Skin epidermis (tissue), 12 donors: ENCODE data around the gene FXYD2.
A peak's percentile ranks its signal among the peaks of the same experiment; 100 is the strongest.

Source experiments
- H3K27ac ChIP-seq, 21 experiments: fragments of 200-600 bp; sonication (generic) in 11 of 21; one replicate each; pipeline ENCODE4 v1.5.0; 2020; ENCODE audit warnings: mild to moderate bottlenecking in 3 of 21, inconsistent platforms in 2 of 21, moderate library complexity in 2 of 21
- H3K4me3 ChIP-seq, 7 experiments: fragments of 200-600 bp; sonication (generic) in 2 of 7; one replicate each; pipeline ENCODE4 v1.5.0; 2020; ENCODE audit warnings: inconsistent platforms in 2 of 7, mild to moderate bottlenecking in 2 of 7, moderate library complexity in 1 of 7

FXYD2 gene

DNA sequence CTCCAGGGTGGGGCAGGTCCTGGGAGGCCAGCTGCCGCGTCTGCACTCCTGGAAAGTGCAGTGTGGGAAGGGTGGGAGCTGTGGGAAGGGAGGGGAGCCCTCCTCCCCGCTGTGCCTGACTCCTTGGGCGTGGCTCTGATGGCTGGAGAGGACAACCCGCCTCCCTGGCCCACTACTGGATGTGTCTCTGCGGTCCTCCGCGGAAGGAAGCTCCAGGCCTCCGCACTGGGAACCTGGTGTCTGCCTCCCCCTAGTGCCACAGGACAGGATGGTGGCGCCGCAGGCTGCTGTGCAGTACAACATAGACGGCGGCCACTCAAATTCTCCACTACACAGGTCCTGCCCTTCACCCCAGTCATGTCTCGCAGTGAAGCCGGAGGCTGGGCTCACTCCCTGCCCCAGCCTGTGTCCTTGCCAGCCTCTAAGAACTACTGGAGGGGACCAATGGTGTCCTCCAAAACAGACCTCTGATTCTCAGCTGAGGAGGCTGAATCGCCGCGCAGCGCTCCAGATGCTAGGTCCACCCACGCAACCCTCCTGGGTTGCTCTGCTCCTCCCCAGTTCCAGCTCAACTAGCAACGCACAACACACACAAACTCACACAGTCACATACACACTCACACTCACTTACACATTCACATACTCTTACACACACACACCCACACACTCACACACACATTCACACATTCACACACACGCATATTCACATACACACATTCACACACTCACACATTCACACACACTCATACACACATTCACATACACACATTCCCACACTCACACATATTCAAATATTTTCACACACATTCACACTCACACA, 15.1 kb downstream of the FXYD2 start:
- peak overlapping the region in 2 of 21 experiments; percentile 13 to 32 for H3K27ac ChIP-seq
- no peak overlapping the region for H3K4me3 ChIP-seq

DNA sequence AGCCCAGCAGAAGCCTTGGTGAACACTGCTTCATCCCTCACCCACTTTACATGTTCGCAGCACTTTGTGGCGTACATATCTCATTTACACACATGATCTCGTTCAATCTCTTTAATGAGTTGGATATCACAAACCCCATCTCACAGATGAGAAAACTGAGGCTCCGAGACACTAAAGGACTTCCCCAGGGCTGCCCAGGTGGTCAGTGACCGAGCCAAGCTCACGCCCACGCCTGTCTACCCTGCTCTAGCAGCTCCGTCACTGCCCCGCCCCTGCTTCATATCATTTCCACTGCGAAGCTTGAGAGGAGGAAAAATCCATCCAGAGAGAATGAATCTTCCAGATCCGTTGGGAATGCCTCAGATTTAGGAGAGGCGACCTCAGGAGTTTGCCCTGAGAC, 15.8 kb downstream of the FXYD2 start:
- H3K27ac ChIP-seq = peak overlapping the region in 1 of 21 experiments; percentile 13
- no peak overlapping the region for H3K4me3 ChIP-seq

DNA sequence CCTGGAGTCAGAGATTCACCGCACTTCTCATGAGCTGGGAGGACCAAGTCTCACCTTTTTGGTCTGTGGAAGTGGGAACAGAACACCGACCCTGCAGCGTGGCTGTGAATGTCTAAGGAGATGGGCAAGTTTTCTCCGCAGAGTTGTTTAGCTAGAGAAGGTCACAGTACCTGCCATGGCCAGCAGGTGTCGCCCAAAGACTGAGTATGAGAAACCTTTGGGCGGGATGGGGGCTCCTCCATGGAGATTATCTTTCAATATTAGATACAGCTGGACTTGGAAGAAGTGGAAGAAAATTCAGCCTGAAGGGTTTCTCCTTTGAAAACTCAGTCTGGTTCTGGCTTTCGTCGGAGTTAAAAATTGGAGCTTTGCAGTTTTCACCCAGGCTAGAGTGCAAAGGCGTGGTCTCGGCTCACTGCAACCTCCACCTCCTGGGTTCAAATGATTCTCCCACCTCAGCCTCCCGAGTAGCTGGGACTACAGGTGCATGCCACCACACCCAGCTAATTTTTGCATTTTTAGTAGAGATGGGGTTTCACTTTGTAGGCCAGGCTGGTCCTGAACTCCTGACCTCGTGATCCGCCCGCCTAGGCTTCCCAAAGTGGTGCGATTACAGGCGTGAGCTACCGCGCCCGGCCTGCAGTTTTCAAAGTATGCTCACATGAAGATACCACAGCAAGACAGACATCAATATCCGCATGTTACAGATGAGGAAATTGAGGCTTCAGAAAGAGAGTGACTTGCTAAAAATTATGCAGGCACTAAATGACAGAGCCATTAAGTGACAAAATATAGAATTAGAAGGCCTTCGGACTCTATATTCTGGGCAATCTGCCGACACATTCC, 16.8 kb downstream of the FXYD2 start:
- Histone ChIP-seq H3K4me3 (no peak overlapping the region), H3K27ac (no peak overlapping the region)

DNA sequence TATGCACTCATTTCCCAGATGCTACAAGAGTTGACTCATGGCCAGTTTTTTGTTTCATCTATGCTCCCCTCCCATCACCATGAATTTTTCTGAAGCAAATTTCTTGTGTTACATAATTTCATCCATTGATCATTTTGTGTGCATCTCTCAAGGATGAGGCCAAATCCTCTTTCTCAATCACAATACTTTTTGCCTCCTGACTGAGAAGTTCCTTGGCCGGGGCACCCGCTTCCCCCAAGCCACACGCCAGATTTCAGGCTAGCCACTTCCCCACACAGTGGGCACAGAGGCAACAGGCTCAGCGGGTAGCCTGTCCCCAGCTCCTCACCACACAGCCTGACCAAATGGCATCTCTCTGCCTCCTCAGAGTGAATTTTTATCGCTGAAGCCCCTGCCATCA, 17.7 kb downstream of the FXYD2 start:
- H3K4me3 ChIP-seq = no peak overlapping the region

DNA sequence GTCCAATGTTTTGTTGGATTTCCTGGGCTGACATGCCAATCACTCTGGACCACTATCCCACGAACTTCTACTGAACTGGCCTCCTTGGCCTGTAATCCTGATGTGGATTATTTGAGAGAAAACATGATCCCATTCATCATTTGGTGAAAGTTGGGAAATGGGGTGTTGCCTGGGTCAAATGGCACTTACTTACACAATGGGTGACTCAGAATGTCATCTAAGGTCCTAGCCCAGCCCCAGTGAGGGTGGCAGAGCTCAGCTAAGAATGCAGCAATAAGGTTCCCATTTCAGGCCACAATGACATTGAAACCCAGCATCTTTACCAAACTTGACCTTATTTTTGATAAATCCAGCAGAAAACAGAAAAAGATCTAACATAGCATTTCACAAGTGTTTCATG, 19.5 kb downstream of the FXYD2 start:
- Histone ChIP-seq H3K4me3 (no peak overlapping the region), H3K27ac (no peak overlapping the region)

More for the DNA sequence above, 17.7 kb downstream of the FXYD2 start:
- H3K27ac ChIP-seq = no peak overlapping the region

DNA sequence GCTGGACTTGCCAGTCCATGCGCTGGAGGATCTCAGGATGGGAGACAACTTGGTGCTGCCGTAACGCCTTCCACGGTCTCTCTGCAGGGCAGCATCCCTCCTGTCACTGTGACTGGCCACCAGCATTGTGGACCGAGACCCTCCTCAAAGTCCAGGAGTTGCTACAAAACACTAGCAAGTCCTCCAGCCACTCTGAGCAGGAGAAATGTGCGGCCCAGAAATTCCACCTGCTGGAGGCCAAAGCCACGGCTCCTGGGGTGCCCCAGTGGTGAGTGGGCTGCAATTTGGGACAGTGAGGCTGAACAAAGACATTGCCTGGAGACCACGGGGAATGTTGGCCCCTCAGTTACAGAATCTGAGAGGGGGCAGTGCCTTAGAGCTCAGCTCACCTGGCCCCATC, 20.6 kb downstream of the FXYD2 start:
- H3K27ac ChIP-seq = no peak overlapping the region
- H3K4me3 ChIP-seq = no peak overlapping the region

DNA sequence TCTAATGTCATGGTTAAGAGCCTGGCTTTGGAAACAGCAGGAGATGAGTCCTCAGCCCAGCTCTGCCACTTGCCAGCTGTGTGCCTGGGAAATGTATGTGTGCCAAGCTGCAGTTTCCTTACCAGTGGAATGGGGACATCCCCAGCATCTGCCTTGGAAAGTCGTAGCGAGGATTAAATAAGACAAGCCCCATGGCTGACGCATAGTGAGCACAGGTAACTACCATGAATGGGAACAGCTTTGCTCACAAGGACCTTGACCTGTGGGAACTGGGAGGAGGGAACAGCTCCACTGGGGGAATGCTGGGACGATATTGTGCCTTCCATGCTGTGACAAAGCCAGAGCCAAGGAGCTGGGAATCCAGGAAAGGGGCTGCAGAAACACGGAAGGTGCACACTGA, 24.9 kb downstream of the FXYD2 start:
- no peak overlapping the region for H3K27ac ChIP-seq
- H3K4me3 ChIP-seq = no peak overlapping the region

DNA sequence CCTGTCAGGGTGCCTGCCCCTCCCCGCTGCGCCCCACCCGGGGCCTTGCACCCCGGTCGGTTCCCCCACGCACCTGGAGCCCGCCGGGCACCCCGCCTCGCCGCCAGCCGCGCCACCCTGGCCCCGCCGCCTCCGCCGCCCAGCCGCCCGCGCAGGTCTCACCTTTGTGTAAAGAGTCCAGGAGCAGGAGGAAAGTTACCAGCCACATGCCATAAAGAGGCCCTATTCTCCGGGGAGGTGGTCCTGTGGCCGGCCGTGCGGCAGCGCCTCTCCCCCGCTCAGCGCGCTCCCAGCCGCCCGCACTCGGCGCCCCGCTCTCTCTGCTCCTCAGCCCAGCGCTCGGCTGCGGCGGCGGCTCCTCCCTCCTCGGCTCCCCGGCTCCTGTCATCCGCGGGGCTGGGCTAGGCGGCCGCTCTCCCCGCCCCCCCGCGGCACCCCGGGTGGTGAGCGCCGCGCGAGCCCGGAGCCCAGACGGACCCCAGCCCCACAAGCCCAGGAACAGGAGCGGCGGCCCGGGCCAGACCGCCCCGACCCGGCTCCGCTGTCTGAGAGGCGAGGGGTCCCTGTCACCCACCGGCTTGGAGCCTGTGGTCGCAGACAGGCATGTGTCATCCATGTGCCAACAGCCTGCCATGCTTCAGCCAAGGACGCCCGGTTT, 27.5 kb downstream of the FXYD2 start, which contains the start of gene DSCAML1:
Gene DSCAML1, minus strand, starts transcription at position 345 of the 658 bp plus-strand sequence. Its CDS starts 137 bp downstream, at position 208.
- Histone ChIP-seq H3K27ac (no peak within 1 kb of the TSS), H3K4me3 (peak within 1 kb of the TSS; percentile 2 to 38 (median 7))

DNA sequence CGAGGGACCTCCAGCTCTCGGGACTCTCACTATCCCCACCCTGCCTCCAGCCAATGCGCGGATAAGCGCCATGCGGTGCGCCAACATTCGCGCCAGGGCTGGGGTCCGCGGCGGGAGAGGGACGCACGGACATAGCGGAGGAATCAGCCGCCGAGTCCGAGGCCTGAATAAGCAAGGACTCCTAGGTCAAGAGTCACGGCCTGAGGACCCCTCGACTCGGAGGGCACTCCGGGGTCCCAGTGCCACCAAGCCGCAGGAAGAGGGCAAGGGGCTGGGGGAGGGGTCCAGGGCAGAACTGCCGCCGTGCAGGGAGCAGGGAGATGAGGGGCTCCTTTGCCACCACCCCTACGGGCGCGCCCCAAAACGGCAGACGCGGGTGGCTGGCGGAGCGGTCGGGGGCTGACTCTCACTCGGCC, 28.1 kb downstream of the FXYD2 start:
- peak overlapping the region in 6 of 7 experiments; percentile 3 to 38 (median 12) for H3K4me3 ChIP-seq
- no peak overlapping the region for H3K27ac ChIP-seq

DNA sequence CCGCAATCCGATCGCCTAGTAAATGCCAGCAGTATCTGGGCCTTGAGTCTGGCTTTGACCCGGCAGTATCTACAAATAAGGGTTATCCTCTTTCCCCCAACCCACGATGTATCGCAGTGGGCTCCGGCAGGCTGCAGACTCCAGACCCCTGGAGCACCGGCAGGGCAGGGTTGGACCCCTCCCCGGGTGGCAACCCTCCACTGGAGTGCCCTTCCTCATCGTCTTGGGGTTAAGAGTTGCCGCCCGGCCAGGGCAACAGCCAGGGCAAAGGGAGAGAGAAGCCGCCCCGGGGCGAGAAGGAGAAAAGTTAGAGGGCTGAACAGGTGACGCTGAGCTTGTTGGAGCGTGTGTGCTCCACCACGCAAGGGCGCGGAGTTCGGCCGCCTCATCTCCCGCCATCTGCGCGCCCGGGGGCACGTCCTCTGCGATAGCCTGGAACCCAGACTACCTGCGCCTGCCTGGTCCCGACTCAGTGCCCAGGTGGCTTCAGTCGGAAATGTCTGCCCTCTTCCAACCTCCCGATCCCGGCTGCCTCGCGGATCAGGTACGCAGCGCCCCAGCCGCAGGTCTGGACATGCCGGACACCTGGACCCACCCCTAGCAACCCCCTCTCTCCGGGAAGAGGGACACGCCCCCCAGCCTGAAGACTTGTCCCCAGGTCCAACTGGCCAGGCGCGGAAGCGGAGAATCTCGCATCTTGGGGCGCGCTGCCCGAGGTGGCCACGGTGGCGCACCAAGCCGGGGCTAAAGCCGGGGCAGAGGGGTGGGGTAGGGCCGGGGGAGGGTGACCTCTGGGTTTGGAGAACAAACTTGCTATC, 28.7 kb downstream of the FXYD2 start:
- no peak overlapping the region for H3K27ac ChIP-seq
- H3K4me3 ChIP-seq = peak overlapping the region in 3 of 7 experiments; percentile 2 to 38 (median 29)

DNA sequence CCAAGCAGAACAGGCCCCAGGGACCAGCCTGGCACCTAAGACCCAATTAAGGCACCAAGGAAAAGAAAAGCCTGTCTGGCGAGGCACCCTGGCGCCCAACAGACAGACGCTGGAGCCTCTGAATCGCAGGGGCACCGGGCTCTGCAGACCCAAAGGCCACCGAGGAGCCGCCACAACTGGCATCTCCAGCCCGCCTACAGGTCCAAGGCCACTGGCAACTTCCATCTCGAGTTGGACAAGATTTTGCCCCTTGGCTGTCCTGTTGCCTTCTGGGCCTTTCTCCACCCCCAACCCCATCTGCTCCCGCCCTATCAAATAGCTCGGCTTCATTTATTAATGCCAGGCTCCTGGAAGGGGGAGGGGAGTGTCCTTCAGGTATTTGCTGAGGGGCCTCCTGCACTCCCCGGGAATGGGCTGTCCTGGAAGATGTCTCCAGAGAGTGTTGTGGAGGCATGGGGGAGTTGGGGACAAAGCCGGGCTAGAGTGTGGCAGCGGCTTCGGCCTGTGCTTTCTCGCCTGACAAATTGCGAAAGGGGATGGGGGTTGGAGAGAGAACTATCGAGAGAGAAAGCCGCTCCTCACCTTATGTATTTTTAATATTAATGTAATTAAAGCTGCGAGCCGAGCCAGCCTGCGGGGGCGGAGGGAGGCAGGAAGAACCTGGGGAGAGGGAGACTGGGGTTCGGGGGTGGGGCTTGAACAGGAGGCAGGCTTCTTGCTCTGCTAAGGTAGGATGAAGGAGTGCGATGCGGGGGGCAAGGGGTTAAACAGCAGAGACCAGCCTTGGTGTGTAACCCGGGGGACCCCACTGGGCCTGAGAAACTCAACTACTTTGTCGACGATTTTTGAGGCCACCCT, 29.5 kb downstream of the FXYD2 start:
- Histone ChIP-seq H3K27ac (no peak overlapping the region), H3K4me3 (no peak overlapping the region)

DNA sequence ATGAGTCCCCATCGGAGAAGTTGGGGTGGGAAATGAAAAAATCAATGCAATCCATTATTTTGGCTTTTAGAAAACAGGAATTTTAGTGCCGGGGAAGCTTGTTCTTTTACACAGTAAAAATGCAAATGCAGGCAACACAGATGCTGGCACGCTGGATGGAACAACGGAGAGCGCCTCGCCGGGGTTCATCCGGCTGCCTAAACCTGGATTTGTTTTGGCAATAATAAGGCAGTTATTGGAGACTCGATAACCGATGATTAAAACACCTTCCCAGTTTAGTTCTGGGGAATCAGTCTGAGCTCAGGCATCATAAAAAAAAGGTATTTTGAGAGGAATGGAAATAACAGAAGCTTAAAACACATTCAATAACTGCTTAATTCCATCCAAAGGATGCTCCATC, 30.4 kb downstream of the FXYD2 start:
- Histone ChIP-seq H3K4me3 (no peak overlapping the region), H3K27ac (no peak overlapping the region)

DNA sequence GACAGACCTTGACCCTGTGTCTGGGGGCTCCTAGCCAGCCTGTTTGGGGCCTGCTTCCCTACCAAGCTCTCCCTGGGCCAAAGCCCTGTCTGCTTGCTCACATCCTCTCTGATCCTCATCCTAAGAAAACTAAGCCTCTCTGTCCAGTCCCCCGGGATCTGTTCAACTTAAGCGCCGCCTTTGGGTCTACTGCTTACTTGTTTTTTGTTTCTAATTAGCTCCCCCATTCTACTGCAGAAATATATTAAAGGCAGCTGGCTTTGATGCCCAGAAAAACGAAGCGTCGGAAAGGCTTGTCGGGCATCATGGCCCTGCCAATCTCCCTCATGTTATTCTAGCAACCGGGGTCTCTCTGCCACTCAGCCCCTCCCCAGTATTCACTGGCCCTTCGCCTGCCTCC, 31.0 kb downstream of the FXYD2 start:
- Histone ChIP-seq H3K27ac (no peak overlapping the region), H3K4me3 (no peak overlapping the region)

DNA sequence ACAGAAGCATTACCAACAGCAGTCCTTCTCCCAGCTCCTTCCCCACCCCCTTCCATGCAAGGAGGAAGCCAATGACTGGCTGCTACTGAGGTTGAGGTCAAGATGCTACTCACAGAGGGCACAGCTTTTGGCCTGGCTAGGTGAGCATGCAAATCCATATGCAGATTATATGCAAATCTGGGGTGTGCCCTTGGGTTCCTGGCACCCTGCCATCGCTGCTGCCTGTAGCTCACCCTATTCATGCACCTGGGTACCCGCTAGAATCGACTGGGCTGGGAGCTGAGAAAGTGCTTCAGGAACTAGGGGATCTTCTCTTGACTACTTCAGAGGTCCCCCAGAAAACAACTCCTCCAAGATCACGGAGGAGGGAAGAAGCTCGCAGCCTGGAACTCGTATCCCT, 31.6 kb downstream of the FXYD2 start:
- Histone ChIP-seq H3K27ac (no peak overlapping the region), H3K4me3 (no peak overlapping the region)

DNA sequence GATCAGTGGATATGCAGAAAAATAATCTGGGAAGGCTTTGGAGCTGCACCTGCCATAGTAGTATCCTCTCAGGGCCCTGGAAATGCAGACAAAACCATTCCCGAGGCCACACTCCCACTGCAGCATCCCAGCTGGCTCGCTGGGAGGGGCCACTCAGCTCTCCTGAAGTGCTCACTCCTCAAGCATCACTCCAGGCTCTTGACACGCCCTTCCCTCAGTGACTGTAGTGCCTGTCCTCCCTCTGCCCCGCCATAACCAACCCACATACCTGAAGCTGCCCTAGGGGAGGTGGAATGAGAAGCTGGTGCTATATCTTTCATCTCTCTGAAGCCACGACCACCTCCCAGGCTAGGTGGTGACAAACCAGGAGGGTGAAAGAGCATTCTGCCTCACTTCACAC, 32.3 kb downstream of the FXYD2 start:
- Histone ChIP-seq H3K4me3 (no peak overlapping the region), H3K27ac (no peak overlapping the region)

DNA sequence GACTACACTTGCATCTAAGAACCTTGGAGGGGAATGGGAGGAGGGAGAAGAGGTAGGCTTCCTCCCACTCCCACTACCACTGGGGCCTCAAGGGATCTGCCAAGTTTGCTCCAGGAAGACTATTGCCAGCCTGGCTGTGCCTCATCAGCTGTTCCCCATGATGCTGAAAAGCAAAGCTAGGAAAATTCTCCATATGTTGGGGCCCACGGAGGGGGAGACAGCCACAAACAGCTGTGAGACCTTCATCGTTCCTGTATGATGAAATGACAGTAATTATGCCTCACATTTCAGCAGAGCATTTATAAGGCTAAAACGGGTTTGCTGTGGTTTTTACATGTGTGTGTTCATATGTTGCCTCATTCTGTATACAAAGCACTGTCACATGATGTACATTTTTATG, 34.3 kb downstream of the FXYD2 start:
- Histone ChIP-seq H3K4me3 (no peak overlapping the region), H3K27ac (no peak overlapping the region)

DNA sequence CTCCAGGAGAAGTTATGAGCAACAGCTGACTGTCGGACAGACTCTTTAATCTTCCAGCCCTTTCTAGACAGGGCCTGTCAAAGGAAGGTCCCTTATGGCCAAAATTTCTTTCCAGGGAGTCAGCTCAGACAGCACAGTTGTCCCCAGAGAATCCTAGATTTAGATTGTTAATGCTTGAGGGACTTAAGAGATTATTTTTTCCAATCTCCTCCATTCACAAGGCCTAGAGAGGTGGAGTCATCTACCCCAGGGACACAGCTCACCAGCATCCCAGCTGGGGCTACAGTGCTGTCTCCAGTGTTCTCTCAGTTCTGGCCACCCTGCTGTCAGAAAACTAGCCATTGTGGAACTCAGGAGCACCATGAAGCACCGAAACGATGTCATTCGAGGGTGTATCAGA, 35.3 kb downstream of the FXYD2 start:
- Histone ChIP-seq H3K27ac (no peak overlapping the region), H3K4me3 (no peak overlapping the region)

DNA sequence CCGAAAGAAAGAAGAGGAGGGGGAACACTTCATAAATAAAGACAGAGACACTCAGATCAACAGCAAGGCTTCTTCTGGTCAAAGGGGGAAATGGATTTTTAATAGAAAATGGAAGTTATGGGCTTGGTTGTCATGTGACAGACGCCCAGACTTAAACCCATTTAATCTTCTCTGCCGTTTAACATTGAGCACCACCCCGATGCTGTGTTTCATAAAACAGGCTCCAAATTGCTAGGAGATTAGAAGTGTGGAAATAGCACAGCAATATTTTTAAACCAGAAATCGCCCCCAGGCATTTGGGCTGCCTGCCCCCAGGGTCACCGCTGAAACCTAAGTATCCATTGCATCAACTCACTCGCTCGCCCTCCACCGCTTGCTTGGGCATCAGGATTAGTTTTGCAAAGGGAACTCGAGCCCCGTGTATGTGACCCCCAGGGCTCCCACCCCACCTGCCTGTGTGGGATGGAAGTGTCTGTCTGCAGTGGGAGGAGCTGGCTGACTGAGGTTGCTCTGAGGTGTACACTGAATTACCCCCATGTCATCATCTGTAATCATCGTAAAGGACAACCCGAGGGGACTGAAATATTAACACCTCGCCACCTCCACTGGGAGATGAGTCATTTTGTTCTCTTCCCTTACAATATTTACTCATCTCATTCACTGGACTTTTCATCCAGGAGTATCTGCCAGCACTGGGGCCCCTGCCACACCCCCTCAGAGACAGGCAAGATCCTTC, 38.2 kb downstream of the FXYD2 start:
- no peak overlapping the region for H3K27ac ChIP-seq
- no peak overlapping the region for H3K4me3 ChIP-seq
